Renal pelvis (tissue), 4 donors: Measurements from ENCODE around the gene DUSP16. TPM values are rescaled to one million over a fixed set of nuclear protein-coding genes. Genes with fewer than 3 reads are reported as not detected.
"Not testable (repeated sequence)": the region's sequence is repeated elsewhere in the genome, so short reads cannot be mapped to it uniquely, and the experiment has no call there.

Experiments used
- DNase-seq: peaks from one replicate; pipeline ENCODE4 v3.0.0-alpha.2; 2013
- polyA plus RNA-seq, 3 donors: library from polyadenylated mRNA; unstranded; fragments of 120-200 nt; gene quantifications; one replicate each; pipeline ENCODE4 v1.2.1, GENCODE V29; 2013; ENCODE audit not compliant: insufficient read length in 3 of 3

DUSP16 gene
- polyA plus RNA-seq, 3 donors: 24.1 to 28.4 (median 25.1) TPM

DNA sequence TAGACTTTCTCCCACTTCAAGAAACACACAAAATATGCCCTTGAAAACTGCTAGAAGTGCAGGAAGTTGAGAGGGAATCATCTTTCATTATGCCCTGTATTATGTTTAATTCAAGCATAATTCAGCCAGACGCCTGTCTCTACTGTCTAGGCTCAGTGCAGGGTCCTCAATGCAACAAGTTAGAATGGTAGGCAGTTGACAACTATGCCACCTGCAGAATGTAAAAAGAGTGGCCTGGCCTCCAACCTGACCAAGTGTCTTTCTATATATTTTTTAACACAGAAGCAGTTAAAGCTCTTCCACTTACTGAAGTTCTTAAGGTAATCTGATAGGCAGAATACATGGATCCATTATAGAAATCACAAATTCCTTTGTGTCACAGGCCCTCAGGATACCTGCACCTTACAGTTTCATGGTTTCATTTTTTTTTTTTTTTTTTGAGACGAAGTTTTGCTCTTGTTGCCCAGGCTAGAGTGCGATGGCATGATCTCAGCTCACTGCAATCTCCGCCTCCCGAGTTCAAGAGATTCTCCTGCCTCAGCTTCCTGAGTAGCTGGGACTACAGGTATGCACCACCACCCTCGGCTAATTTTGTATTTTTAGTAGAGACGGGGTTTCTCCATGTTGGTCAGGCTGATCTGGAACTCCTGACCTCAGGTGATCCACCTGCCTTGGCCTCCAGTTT, 60.4 kb downstream of the DUSP16 start:
- not testable (repeated sequence) for DNase-seq

DNA sequence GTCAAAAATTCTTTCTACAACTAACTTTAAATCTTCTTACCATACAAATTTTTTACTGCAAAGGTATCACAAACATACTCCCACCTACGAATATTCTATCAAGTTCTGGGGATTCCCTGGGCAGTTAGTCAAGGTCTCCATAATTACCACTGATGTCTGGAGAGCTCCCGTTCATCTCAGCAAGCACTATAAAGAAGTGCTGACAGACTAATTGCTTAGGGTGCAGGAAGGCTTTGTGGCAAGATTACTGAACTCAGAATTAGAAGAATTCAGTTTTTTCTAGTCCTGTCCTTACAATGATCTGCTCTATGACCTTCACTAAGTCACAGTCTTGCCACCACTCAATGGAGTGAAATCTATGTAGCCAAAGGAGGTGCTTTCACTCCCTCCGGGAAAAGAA, 61.5 kb downstream of the DUSP16 start:
- DNase-seq: no peak

DNA sequence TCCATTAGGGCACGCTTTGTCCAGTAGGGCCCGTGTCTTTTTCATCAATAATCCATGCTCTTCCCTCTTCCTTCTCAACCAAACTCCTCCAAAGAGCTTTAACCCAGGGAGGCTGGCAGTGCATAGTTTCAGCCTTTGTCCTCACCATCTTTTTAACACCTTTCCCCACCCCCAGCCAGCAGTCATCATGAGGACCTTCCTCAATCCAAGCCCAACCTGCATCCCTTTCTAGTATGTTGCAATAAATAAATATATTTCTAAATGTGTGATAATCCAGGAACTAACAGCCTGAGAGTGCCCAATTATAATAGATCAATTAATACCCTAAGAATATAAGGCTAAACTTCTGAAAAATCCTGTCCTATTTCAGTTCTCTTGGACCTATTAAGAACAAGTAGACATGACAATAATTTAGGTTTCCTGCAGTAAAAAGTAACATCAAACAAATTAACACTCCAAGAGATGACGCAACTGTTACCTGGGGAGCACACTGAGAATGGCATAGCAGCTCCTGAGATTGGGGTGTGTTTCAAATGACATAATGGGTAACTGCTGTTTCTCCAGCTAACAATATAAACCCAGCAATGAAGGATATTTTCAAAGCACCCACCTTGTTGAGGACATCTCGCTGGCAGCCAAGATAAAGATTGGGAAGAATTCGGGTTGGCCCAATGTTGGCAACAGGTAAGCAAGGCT, 62.6 kb downstream of the DUSP16 start:
- DNase-seq: no peak

GRCh38 chr12:12498210-12498609, 64.5 kb downstream of the DUSP16 start:
- no peak for DNase-seq

GRCh38 chr12:12495536-12495935, 67.1 kb downstream of the DUSP16 start:
- no peak for DNase-seq

GRCh38 chr12:12492547-12492946, 70.1 kb downstream of the DUSP16 start:
- no peak for DNase-seq

DNA sequence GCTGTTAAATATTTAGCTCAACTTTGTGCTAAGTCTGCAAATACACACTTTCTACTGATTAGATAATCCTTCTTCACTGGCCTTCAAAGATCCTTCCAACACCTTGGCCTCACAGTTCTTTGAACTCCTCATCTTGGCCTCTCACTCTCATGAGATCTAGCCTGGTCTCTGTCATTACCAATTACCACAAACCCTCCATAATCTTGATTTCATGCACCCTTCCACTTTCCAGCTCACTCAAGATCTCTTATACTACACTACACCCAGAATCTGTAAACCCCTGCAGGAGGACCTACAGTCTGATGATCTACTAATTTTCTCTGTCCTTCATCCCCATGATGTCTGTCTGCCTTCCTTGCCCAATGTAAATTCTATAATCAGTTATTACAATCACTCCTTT, 71.1 kb downstream of the DUSP16 start:
- no peak for DNase-seq

GRCh38 chr12:12488823-12489550, 73.7 kb downstream of the DUSP16 start:
- DNase-seq: no peak

GRCh38 chr12:12488296-12488695, 74.4 kb downstream of the DUSP16 start:
- no peak for DNase-seq

- DNase-seq: no peak
Measured at GRCh38 chr12:12487490-12487889, 75.2 kb downstream of the DUSP16 start.

- no peak for DNase-seq
Measured at GRCh38 chr12:12486661-12487240, 75.9 kb downstream of the DUSP16 start.

DNA sequence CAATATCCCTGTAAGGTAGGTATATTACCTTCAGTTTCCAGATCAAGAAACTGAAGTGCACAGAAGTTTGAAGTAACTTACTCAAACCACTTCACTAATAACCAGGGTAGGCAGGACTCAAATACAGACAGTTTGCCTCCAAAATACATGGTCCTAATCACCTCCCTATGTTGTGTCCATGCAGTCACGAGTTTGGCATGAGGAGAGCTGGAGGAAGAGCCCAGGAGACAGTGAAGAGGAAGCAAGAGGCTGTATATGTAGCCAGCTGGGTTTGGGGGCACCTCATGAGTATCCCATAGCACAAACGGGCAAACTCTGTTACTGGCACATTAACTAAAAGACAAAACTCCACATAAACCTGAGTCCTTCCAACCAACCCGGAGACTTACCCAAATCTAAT, 79.2 kb downstream of the DUSP16 start:
- DNase-seq: no peak

DNA sequence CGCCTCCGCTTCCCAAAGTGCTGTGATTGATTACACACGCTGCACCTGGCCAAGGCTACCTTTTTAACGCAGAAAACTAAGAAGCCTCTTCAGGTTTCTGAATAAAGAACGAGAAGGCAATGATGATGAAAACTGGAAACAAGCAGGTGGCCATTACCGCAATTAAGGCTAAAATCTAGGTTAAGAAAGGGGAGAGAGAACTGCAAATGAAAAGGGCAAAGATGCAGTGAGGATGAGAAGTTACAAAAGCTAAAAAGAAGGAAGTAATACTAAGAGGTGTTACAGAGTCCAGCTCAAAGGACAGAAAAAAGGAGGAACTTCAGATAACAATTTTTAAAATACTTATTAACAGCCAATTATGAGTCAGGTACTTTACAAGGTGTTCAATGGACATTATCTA, 79.7 kb downstream of the DUSP16 start:
- DNase-seq: no peak

DNA sequence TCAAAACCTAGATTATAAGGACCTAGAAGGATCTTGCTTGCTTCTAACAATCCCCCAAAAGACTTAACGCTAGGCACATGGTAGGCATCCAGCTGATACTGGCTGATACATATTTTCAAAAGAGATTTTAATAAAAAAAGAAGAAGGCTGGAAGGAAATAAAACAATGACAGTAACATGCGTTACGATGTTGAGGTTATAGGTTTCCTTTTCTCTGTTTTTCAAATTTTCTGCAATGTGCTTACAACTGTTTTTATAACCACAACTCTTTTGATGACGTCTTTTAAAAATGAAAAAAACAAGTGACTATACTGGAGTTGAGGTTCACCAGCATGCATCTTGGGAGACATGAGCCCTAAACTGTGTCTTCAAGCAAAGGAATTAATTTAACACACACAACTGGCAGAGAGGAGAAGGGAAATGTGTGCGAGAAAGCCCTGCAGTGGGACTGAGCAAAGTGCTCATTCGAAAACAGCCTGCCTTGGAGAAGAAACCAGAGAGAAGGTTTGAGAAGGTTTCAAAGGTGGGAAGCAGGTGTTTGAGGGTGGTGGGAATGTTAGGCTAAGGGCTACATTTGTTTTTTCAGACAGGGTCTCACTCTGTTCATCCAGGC, 80.4 kb downstream of the DUSP16 start:
- no peak for DNase-seq

DNA sequence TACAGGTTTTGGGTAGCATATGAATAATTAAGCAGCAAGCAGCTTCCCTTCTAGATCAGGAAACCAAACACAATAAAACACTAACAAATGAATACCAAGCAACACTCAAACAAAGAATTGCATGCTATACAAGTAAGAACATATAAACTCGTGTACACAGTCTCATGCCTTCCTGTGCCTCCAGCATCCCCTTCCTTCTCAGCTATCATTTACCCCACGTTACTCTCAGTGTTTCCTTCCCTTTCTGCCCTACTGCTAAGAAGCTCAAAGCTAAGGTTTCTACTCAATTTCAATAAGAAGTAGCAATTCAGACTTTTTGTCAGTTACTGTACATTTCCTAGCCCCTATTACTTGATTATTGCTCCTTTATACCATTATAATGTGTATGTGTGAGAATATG, 81.0 kb downstream of the DUSP16 start:
- DNase-seq: no peak

- DNase-seq: no peak
Measured at GRCh38 chr12:12480074-12480473, 82.6 kb downstream of the DUSP16 start.

GRCh38 chr12:12477532-12477890, 85.2 kb downstream of the DUSP16 start:
- no peak for DNase-seq

- DNase-seq: no peak
Measured at GRCh38 chr12:12476857-12477531, 85.7 kb downstream of the DUSP16 start.

DNA sequence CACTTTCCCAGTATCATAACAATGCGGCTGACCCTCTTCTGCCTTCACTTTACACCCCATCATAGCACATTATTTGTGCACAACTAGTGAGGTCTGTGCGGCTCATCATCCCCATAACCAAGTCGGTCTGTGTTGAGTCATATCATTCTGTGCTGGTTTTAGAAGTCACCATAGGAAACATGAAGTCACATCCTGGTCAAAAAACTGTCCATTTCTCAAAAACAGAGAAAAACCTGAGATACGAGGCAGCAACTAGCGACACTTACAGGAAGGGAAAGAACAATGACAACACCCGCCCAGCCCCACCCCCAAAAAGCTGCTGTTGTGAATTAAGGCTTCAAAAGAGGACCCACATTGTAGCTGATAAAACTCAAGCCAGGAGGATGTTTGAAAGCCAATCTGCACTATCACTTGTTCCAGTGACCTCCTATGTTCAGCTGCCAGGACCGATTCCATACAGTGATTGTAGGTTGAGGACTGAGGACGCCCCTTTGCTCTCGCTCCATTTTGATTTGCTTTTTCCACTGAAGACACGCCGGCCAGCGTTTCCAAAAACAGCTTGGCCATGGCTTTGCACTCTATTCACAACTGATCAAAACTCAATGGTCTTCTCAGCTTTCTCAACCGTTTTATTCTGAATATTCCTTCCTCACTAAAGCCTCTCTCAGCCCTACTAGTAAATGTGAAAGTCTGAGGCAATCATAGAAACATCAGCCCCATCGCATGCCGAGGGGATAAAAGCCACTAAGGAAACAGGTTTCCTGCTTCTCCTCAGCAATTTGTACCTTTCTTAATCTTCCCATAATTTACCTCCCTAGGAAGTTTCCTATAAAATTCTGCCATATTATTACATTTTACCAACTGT, 87.5 kb downstream of the DUSP16 start:
- no peak for DNase-seq

- DNase-seq: no peak
Measured at GRCh38 chr12:12474471-12474928, 88.2 kb downstream of the DUSP16 start.

DNA sequence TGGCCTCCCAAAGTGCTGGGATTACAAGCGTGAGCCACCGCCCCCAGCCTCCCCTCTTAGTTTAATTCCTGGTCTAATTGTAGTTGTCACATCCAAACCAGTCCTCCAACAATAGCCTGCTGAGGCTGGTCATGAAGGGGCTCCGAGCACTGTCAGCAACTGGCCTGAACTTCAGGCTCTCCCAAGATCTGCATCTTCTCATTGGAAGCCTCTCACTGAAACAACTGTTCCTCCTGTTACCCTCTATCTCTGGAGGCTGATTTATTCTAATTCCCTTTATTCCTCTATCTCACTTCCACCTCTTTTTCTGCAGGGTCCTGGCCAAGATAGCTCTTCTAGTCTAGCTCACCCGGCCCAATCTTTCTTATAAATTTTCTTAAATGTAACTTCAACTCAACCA, 89.4 kb downstream of the DUSP16 start:
- DNase-seq: no peak
